GM23338 (cell line): ENCODE data around the gene OR9A2. TPM values are rescaled to one million over a fixed set of nuclear protein-coding genes. Genes with fewer than 3 reads are reported as not detected.

ENCODE experiments used
- ATAC-seq: fragments of 200-7000 bp; cut with Tn5 transposase; 3 replicates; pipeline ENCODE4 v1.9.1; 2020
- DNase-seq: peaks from one replicate; pipeline ENCODE4 v3.0.0-alpha.2; 2015; ENCODE audit warnings: low spot score
- H2AFZ ChIP-seq: fragments of 200-600 bp; sonication (generic); 2 replicates; pipeline ENCODE4 v1.8.0; 2016; ENCODE audit warnings: antibody characterized with exemption, mild to moderate bottlenecking, moderate library complexity
- H3F3A ChIP-seq: fragments of 200-600 bp; sonication (generic); replicated peaks from 2 replicates; pipeline ENCODE4 v1.8.0; 2017; ENCODE audit warnings: antibody characterized with exemption, mixed run types, low read depth
- H3K27ac ChIP-seq: fragments of 200-600 bp; sonication (generic); 2 replicates; pipeline ENCODE4 v1.6.1; 2016; ENCODE audit warnings: low read depth
- H3K27me3 ChIP-seq: fragments of 200-600 bp; sonication (generic); 2 replicates; pipeline ENCODE4 v1.8.0; 2016; ENCODE audit warnings: mild to moderate bottlenecking, mixed run types, moderate library complexity; ENCODE audit not compliant: insufficient read depth
- H3K36me3 ChIP-seq: fragments of 200-600 bp; sonication (generic); 2 replicates; pipeline ENCODE4 v1.8.0; 2016; ENCODE audit warnings: mild to moderate bottlenecking; ENCODE audit not compliant: insufficient read depth
- H3K4me1 ChIP-seq: fragments of 200-600 bp; sonication (generic); 2 replicates; pipeline ENCODE4 v1.8.0; 2016; ENCODE audit warnings: mild to moderate bottlenecking, moderate library complexity; ENCODE audit not compliant: insufficient read depth
- H3K4me2 ChIP-seq: fragments of 200-600 bp; sonication (generic); 2 replicates; pipeline ENCODE4 v1.7.1; 2017; ENCODE audit warnings: mixed run types
- H3K4me3 ChIP-seq: fragments of 200-600 bp; sonication (generic); 2 replicates; pipeline ENCODE4 v1.6.1; 2016; ENCODE audit warnings: mixed run types
- H3K79me2 ChIP-seq: fragments of 200-600 bp; sonication (generic); replicated peaks from 2 replicates; pipeline ENCODE4 v1.8.0; 2017; ENCODE audit warnings: mild to moderate bottlenecking; ENCODE audit not compliant: insufficient read depth
- H3K9me2 ChIP-seq: fragments of 200-600 bp; sonication (generic); 2 replicates; pipeline ENCODE4 v1.8.0; 2017; ENCODE audit not compliant: insufficient read depth
- H4K20me1 ChIP-seq: fragments of 200-600 bp; sonication (generic); replicated peaks from 2 replicates; pipeline ENCODE4 v1.8.0; 2017; ENCODE audit warnings: mild to moderate bottlenecking; ENCODE audit not compliant: insufficient read depth
- H3K27ac Mint-ChIP-seq: 2 replicates; pipeline ENCODE4 v1.8.0; 2020; ENCODE audit warnings: inconsistent platforms, mild to moderate bottlenecking, moderate library complexity, mixed read lengths
- H3K27me3 Mint-ChIP-seq: 3 replicates; pipeline ENCODE4 v1.8.0; 2022; ENCODE audit warnings: low read depth, mild to moderate bottlenecking, moderate library complexity, mixed read lengths, inconsistent platforms; ENCODE audit not compliant: insufficient read depth, poor library complexity
- H3K36me3 Mint-ChIP-seq: 3 replicates; pipeline ENCODE4 v1.8.0; 2021; ENCODE audit warnings: low read depth, mild to moderate bottlenecking, inconsistent platforms, moderate library complexity, mixed read lengths
- H3K4me1 Mint-ChIP-seq: 3 replicates; pipeline ENCODE4 v1.8.0; 2020; ENCODE audit warnings: mild to moderate bottlenecking, inconsistent platforms, mixed read lengths
- H3K4me3 Mint-ChIP-seq: 3 replicates; pipeline ENCODE4 v1.8.0; 2021; ENCODE audit warnings: moderate library complexity, mild to moderate bottlenecking, inconsistent platforms, mixed read lengths
- H3K9me3 Mint-ChIP-seq: 3 replicates; pipeline ENCODE4 v1.8.0; 2020; ENCODE audit warnings: moderate library complexity, mild to moderate bottlenecking, inconsistent platforms, mixed read lengths
- CREB1 ChIP-seq: fragments of 250-450 bp; sonication (Bioruptor Pico); IDR thresholded peaks from 2 replicates; pipeline ENCODE4 v1.5.0; 2020; ENCODE audit warnings: low read depth, mild to moderate bottlenecking, moderate library complexity
- CTCF ChIP-seq, 2 experiments: fragments of 200-600 bp in 1 of 2; sonication (generic) in 1 of 2; conservative IDR thresholded peaks; 2 replicates each; pipeline versions ENCODE4 v1.5.1 to v1.6.1; 2016 to 2017; ENCODE audit warnings: antibody characterized with exemption in 2 of 2, low read depth in 2 of 2, mild to moderate bottlenecking in 2 of 2, moderate library complexity in 1 of 2
- ETS1 ChIP-seq: IDR thresholded peaks from 2 replicates; pipeline ENCODE4 v1.6.1; 2016; ENCODE audit warnings: antibody characterized with exemption
- EZH2 ChIP-seq: fragments of 200-600 bp; sonication (generic); IDR thresholded peaks from one replicate; pipeline ENCODE4 v1.8.0; 2017; ENCODE audit warnings: antibody characterized with exemption, mild to moderate bottlenecking, low read depth; ENCODE audit not compliant: unreplicated experiment
- EZH2phosphoT487 ChIP-seq: fragments of 200-600 bp; sonication (generic); IDR thresholded peaks from one replicate; pipeline ENCODE4 v1.8.1; 2018; ENCODE audit warnings: antibody characterized with exemption; ENCODE audit not compliant: unreplicated experiment
- JUNB ChIP-seq: IDR thresholded peaks from one replicate; pipeline ENCODE4 v1.6.1; 2016; ENCODE audit warnings: antibody characterized with exemption; ENCODE audit not compliant: unreplicated experiment
- NANOG ChIP-seq: IDR thresholded peaks from 2 replicates; pipeline ENCODE4 v1.6.1; 2016; ENCODE audit warnings: antibody characterized with exemption, borderline replicate concordance
- POLR2AphosphoS5 ChIP-seq: IDR thresholded peaks from 2 replicates; pipeline ENCODE4 v1.6.1; 2016; ENCODE audit warnings: antibody characterized with exemption, low read depth
- REST ChIP-seq: IDR thresholded peaks from one replicate; pipeline ENCODE4 v1.6.1; 2018; ENCODE audit warnings: antibody characterized with exemption; ENCODE audit not compliant: unreplicated experiment
- STAT1 ChIP-seq: IDR thresholded peaks from one replicate; pipeline ENCODE4 v1.6.1; 2016; ENCODE audit warnings: antibody characterized with exemption; ENCODE audit not compliant: unreplicated experiment
- ZNF114 ChIP-seq: fragments of 250-450 bp; sonication (Bioruptor Pico); IDR thresholded peaks from 2 replicates; pipeline ENCODE4 v1.5.0; 2020; ENCODE audit warnings: mild to moderate bottlenecking, moderate library complexity
- ZNF331 ChIP-seq: fragments of 250-450 bp; sonication (Bioruptor Pico); IDR thresholded peaks from 2 replicates; pipeline ENCODE4 v1.5.0; 2020; ENCODE audit warnings: low read depth, mild to moderate bottlenecking, moderate library complexity
- ZNF462 ChIP-seq: fragments of 250-450 bp; sonication (Bioruptor Pico); IDR thresholded peaks from 2 replicates; pipeline ENCODE4 v1.5.0; 2020; ENCODE audit warnings: mild to moderate bottlenecking, moderate library complexity
- polyA plus RNA-seq: library from polyadenylated mRNA; unstranded; fragments of >200 nt; fragmentation: Nextera tagmentation; extraction: Ambion mirVana; gene quantifications from 2 replicates; pipeline ENCODE4 v1.2.1, GENCODE V29; 2016
- total RNA-seq: library from RNA; depleted of rRNA; stranded (reverse); fragments of >200 nt; shearing (Covaris generic); gene quantifications from 2 replicates; pipeline ENCODE4 v1.2.3, GENCODE V29; 2014

OR9A2 gene
- total and polyA plus RNA-seq, 2 experiments from 2014 or later: not detected

GRCh38 chr7:143046426-143046851 is 19.5 kb upstream of the OR9A2 start:
- peaks cover 4% of the 10 kb centered on the region for H3K27me3 Mint-ChIP-seq
- H3K36me3 Mint-ChIP-seq: no peaks in the 10 kb centered on the region
- Histone ChIP-seq H3K36me3 (no peaks in the 10 kb centered on the region), H3K79me2 (no peaks in the 10 kb centered on the region), H4K20me1 (no peaks in the 10 kb centered on the region), H3K27me3 (no peaks in the 10 kb centered on the region), H3K4me1 (no peaks in the 10 kb centered on the region), H3K9me2 (no peaks in the 10 kb centered on the region), H3F3A (no peaks in the 10 kb centered on the region), H3K27ac (no peak overlapping the region), H3K4me3 (no peak overlapping the region), H2AFZ (no peak overlapping the region), H3K4me2 (no peak overlapping the region)
- H3K9me3 Mint-ChIP-seq: no peaks in the 10 kb centered on the region
- peaks cover 4% of the 10 kb centered on the region; the same call in 1 of the 3 replicates for H3K4me1 Mint-ChIP-seq
- TF ChIP-seq REST (no peak), ZNF331 (CRISPR knock-in tag) (no peak), NANOG (no peak), ETS1 (no peak), ZNF462 (CRISPR knock-in tag) (no peak), POLR2AphosphoS5 (no peak), STAT1 (no peak), CTCF (conservative IDR thresholded peaks at IDR 0.05; ENCODE audit: low read depth in 2 of 2) (no peak), JUNB (no peak), CREB1 (CRISPR knock-in tag) (no peak), ZNF114 (CRISPR knock-in tag) (no peak), EZH2phosphoT487 (no peak), EZH2 (no peak)
- H3K27ac Mint-ChIP-seq: no peak overlapping the region
- DNase-seq (no peak), ATAC-seq (no peak)
- H3K4me3 Mint-ChIP-seq: no peak overlapping the region
